Naive thymus-derived CD8-positive, alpha-beta T cell (primary cell): ENCODE data around the gene ABCB1. TPM values are rescaled to one million over a fixed set of nuclear protein-coding genes. Genes with fewer than 3 reads are reported as not detected.
A peak's percentile ranks its signal among the peaks of the same experiment; 100 is the strongest.

ENCODE experiments used
- ATAC-seq, 2 donors: fragments of 150-1000 bp; cut with Tn5 transposase in 1 of 2; sonication (Bioruptor Pico), chemical (Tn5 transposase) in 1 of 2; 1 replicate in 1 of 2; 2 replicates in 1 of 2; pipeline ENCODE4 v1.10.0; 2021; ENCODE audit warnings: mild to moderate bottlenecking in 2 of 2, moderate library complexity in 2 of 2
- POLR2A ChIA-PET: fragments of 350-600 bp; sonication (Branson Sonifier 250); formaldehyde crosslinking; loops from one replicate; lab custom pipeline; 2021; ENCODE audit warnings: antibody characterized with exemption; lab: Charles Lee
- DNase-seq, 10 donors: peaks; one replicate each; pipeline versions ENCODE4 v3.0.0 to v3.0.0-alpha.2; 2020 to 2022
- H3K27ac Mint-ChIP-seq, 10 donors: one replicate each; pipeline ENCODE4 v1.8.0; 2020 to 2022; ENCODE audit warnings: mild to moderate bottlenecking in 10 of 10, mixed read lengths in 10 of 10, moderate library complexity in 4 of 10, inconsistent platforms in 1 of 10
- H3K27me3 Mint-ChIP-seq, 5 donors: one replicate each; pipeline ENCODE4 v1.8.0; 2021 to 2022; ENCODE audit warnings: mixed read lengths in 5 of 5
- H3K36me3 Mint-ChIP-seq, 3 donors: one replicate each; pipeline ENCODE4 v1.8.0; 2020 to 2022; ENCODE audit warnings: mixed read lengths in 3 of 3, mild to moderate bottlenecking in 2 of 3, inconsistent platforms in 1 of 3
- H3K4me1 Mint-ChIP-seq, 4 donors: one replicate each; pipeline ENCODE4 v1.8.0; 2021 to 2022; ENCODE audit warnings: mixed read lengths in 4 of 4
- H3K4me3 Mint-ChIP-seq, 10 donors: one replicate each; pipeline ENCODE4 v1.8.0; 2020 to 2022; ENCODE audit warnings: mild to moderate bottlenecking in 10 of 10, mixed read lengths in 10 of 10, moderate library complexity in 6 of 10, inconsistent platforms in 1 of 10
- H3K9me3 Mint-ChIP-seq, 9 donors: one replicate each; pipeline ENCODE4 v1.8.0; 2020 to 2022; ENCODE audit warnings: mixed read lengths in 9 of 9, mild to moderate bottlenecking in 3 of 9, inconsistent platforms in 1 of 9, moderate library complexity in 1 of 9
- polyA plus RNA-seq, 3 donors: library from polyadenylated mRNA; unstranded; fragments of 300-500 nt; fragmentation: Illumina TruSeq; gene quantifications; one replicate each; pipeline ENCODE4 v1.2.3, GENCODE V29; 2021
- total RNA-seq, 8 experiments: library from RNA in 2 of 8; stranded (reverse) in 2 of 8; gene quantifications; one replicate each; pipeline ENCODE4 v1.2.3 and lab custom pipeline; 2021 to 2026

ABCB1 gene
- total and polyA plus RNA-seq, 5 experiments from 2014 or later: 25.3 to 58.7 (median 34.7) TPM

DNA sequence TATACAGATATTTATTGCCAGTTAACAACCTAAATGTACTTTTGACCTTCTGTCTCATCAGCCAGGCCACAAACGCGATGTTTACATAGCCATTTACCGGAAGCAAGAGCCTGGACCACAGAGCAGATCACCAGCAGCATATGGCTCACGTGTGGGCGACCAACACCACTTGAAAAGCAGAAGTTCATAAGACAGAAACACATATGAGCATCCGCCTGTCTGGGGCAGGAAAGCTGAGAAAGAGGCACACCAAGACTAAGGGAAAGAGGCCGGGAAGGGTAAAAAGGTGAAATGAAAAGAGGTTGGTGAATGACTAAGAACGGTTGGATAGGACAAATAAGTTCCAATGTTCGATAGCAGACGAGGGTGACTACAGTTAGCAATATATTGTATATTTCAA, 1.3 kb downstream of the ABCB1 start:
- peak overlapping the region; percentile 79 to 96 (median 85) for H3K4me3 Mint-ChIP-seq
- peak; percentile 7 to 70 (median 50) for DNase-seq
- peaks cover 12 to 54% (median 35%) of the 10 kb centered on the region in 4 donors for H3K4me1 Mint-ChIP-seq
- peak; percentile 62 to 67 for ATAC-seq
- peak overlapping the region; percentile 45 to 88 (median 74) for H3K27ac Mint-ChIP-seq
- POLR2A ChIA-PET: interaction anchor here (0.6 to 4.8 kb wide), 5 partner anchors 10 to 539 kb away, joined by 3 to 30 read pairs (median 4); partner anchors contain the start of gene RUNDC3B
- H3K9me3 Mint-ChIP-seq: no peaks in the 10 kb centered on the region
- peaks cover 0 to 8% (median 0%) of the 10 kb centered on the region in 3 donors for H3K36me3 Mint-ChIP-seq
- H3K27me3 Mint-ChIP-seq: peaks cover 0 to 13% (median 0%) of the 10 kb centered on the region in 5 donors

DNA sequence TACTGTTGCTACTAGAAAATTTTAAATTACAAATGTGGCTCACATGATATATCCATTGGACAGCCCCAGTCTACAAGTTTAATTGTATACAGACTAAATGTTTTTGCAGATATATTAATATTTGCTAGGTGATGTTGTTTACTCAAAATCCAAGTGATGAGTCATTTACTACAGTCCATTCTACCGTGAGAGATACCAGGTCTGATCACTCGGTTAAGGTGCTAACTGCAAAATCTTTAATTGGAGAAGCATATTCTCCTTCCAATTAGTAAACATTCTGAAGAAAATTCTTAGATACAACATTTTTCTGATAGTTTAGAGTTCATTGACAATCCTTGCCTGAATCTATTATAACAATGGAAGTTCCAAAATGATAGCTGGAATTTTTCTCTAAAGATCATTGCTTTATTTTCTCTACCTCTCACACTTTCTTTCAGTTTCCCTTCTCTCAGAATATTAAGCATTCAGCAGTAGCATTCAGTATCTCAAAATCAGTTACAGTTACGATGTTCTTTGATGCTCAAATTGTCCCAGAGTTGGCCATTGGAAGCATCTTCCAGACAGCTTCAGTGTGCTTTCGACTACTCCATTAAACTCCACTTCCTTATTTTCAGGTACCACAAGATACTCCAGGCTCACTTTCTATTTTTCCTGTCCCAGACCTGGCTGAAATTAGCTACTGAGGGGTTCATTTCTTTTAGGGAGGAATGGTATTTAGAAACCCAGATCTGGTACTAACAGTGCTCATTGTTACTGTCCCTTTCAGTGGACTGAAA, 2.3 kb downstream of the ABCB1 start:
- DNase-seq (peak in 1 of 10 donors; percentile 13), ATAC-seq (no peak)
- POLR2A ChIA-PET: interaction anchor here (3.5 to 4.8 kb wide), 2 partner anchors 9 to 30 kb away, joined by 19 to 30 read pairs; partner anchors contain the start of gene RUNDC3B
- Mint-ChIP-seq H3K27me3 (peaks cover 0 to 9% (median 0%) of the 10 kb centered on the region in 5 donors), H3K27ac (peak overlapping the region in 9 of 10 donors; percentile 63 to 92 (median 80)), H3K4me1 (peaks cover 12 to 54% (median 35%) of the 10 kb centered on the region in 4 donors), H3K4me3 (peak overlapping the region; percentile 68 to 88 (median 84)), H3K9me3 (no peaks in the 10 kb centered on the region), H3K36me3 (peaks cover 0 to 8% (median 0%) of the 10 kb centered on the region in 3 donors)

DNA sequence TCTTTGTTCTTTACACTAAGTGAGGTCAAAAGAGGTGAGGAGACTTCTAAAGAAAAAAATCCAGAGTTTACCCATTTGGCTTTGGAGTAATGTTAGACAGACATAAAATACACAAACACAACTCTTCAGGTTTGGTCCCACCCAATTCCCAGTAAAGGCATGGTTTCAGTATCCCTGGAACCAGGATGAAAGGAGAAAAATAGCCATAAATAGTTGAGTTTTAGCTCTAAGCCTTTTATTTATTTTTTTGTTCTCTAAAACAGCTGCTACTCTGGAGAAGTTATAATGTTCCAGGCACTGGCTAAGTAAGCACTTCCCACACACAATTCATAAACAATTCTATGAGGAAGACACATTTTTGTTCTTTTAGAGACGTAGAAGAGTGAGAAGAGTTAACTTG, 4.0 kb downstream of the ABCB1 start:
- no peak for ATAC-seq
- no peak for DNase-seq
- peak overlapping the region in 3 of 10 donors; percentile 0 to 11 (median 3) for H3K4me3 Mint-ChIP-seq
- POLR2A ChIA-PET: no interaction called here
- H3K36me3 Mint-ChIP-seq: peaks cover 0 to 8% (median 0%) of the 10 kb centered on the region in 3 donors
- no peaks in the 10 kb centered on the region for H3K9me3 Mint-ChIP-seq
- H3K4me1 Mint-ChIP-seq: peaks cover 12 to 53% (median 34%) of the 10 kb centered on the region in 4 donors
- H3K27ac Mint-ChIP-seq: peak overlapping the region in 7 of 10 donors; percentile 4 to 39 (median 12)
- H3K27me3 Mint-ChIP-seq: peaks cover 0 to 5% (median 0%) of the 10 kb centered on the region in 5 donors

DNA sequence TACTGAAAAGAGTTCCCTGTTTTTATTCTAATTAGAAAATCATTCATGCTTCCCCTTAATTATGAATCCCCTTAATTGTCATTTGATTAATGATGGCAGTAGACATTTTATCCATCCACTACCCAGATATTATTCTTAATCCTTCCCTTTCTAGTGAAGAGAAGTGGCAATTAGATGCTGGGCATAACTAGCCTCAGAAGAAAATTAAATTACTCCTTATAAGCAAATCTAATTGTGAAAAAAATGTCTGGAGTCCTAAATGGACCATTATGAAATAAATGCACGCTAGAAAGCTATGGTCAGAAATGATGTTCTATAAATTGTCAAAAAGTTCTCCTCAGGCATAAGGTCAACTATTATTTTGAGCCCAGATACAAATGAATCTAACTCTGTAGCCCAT, 4.5 kb downstream of the ABCB1 start:
- Mint-ChIP-seq H3K4me1 (peaks cover 12 to 48% (median 34%) of the 10 kb centered on the region in 4 donors), H3K9me3 (no peaks in the 10 kb centered on the region), H3K27me3 (peaks cover 0 to 5% (median 0%) of the 10 kb centered on the region in 5 donors), H3K36me3 (peaks cover 0 to 8% (median 0%) of the 10 kb centered on the region in 3 donors), H3K4me3 (no peak overlapping the region), H3K27ac (peak overlapping the region in 5 of 10 donors; percentile 4 to 61 (median 32))
- ATAC-seq: no peak
- POLR2A ChIA-PET: no interaction called here
- no peak for DNase-seq

DNA sequence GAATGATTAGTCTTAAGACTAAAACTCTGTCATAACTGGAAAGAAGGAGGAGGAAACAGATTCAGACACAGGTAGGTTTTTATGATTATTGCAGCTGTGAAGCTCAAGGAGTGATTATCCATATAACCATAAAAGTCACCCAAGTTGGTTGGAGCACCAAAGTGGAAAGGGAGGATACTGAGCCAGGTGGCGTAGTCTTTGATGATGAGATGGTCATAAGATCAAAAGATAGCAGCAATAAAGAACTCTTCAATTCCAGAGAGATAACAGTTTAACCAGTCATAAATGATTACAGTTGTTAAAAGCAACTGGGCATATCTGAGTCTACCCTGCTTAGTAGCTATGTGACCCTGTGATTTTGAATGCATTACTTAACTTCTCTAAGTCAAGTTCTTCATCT, 8.4 kb downstream of the ABCB1 start:
- H3K27ac Mint-ChIP-seq: peak overlapping the region in 1 of 10 donors; percentile 13
- no peaks in the 10 kb centered on the region for H3K27me3 Mint-ChIP-seq
- H3K36me3 Mint-ChIP-seq: peaks cover 0 to 13% (median 0%) of the 10 kb centered on the region in 3 donors
- POLR2A ChIA-PET: no interaction called here
- ATAC-seq: no peak
- H3K4me3 Mint-ChIP-seq: no peak overlapping the region
- H3K9me3 Mint-ChIP-seq: no peaks in the 10 kb centered on the region
- DNase-seq: no peak
- H3K4me1 Mint-ChIP-seq: peaks cover 4 to 24% (median 20%) of the 10 kb centered on the region in 4 donors

DNA sequence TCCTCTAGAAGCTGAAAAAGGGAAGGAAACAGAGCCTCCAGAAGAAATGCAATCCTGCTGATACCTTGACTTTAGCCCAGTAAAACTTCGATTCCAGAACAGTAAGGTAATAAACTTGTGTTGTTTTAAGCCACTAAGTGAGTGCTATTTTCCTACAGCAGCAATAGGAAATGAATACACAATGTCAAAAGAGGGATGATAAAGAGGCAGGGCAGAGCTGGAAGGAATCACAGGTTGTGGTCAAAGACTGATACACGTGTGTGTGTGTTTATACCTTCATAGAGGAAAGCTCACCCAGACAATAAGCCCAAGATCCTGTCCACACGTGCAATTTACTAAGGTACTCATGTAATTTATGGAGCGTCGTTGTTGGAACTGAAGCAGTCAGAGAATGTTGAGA, 9.5 kb downstream of the ABCB1 start:
- H3K27me3 Mint-ChIP-seq: no peaks in the 10 kb centered on the region
- H3K27ac Mint-ChIP-seq: no peak overlapping the region
- H3K4me1 Mint-ChIP-seq: peaks cover 6 to 23% (median 19%) of the 10 kb centered on the region in 4 donors
- H3K4me3 Mint-ChIP-seq: no peak overlapping the region
- POLR2A ChIA-PET: interaction anchor here (4.2 kb wide), 1 partner anchor 9 kb away, joined by 19 read pairs; the partner anchor contains the start of gene ABCB1
- DNase-seq (no peak), ATAC-seq (no peak)
- peaks cover 0 to 13% (median 0%) of the 10 kb centered on the region in 3 donors for H3K36me3 Mint-ChIP-seq
- no peaks in the 10 kb centered on the region for H3K9me3 Mint-ChIP-seq

DNA sequence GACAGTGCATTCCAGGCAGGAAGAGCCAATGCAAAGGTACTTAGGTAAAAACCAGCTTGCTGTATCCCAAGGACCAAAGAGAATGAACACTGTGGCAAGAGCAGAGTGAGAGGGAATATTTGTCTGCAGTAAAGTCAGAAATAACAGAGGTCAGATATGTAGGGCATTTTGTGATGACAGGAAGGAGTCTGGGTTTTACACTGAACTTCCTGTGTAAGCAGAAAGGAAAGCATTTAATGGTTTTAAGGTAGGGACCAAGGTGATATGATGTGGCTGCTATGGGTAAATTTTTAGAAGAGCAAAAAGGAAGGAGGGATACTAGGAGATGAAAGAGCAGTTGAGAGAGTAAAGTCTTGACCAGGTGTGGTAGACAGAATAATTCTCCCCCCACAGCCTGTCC, 10.1 kb downstream of the ABCB1 start:
- Mint-ChIP-seq H3K4me1 (peaks cover 9 to 24% (median 19%) of the 10 kb centered on the region in 4 donors), H3K27ac (no peak overlapping the region), H3K36me3 (peaks cover 0 to 15% (median 1%) of the 10 kb centered on the region in 3 donors), H3K9me3 (no peaks in the 10 kb centered on the region), H3K27me3 (no peaks in the 10 kb centered on the region), H3K4me3 (no peak overlapping the region)
- ATAC-seq: peak; percentile 47 to 69
- DNase-seq: no peak
- POLR2A ChIA-PET: interaction anchor here (4.2 kb wide), 1 partner anchor 9 kb away, joined by 19 read pairs; the partner anchor contains the start of gene ABCB1

DNA sequence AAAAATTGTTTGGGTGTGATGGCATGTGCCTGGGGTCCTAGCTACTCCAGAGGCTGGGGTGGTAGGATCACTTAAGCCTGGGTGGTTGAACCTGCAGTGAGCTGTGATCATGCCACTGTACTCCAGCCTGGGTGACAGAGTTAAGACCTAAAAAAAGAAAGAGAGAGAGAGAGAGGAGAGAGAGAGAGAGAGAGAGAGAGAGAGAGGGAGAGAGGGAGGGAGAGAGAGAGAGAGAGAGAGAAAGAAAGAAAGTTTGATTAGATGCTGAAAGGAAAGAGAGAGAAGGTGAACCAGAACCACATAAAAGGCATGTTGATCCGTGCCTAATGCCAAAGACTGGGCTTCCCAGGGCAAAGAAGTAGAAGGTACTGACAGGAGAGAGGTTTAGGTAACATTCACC, 11.1 kb downstream of the ABCB1 start:
- peaks cover 7 to 17% (median 11%) of the 10 kb centered on the region in 3 donors for H3K36me3 Mint-ChIP-seq

DNA sequence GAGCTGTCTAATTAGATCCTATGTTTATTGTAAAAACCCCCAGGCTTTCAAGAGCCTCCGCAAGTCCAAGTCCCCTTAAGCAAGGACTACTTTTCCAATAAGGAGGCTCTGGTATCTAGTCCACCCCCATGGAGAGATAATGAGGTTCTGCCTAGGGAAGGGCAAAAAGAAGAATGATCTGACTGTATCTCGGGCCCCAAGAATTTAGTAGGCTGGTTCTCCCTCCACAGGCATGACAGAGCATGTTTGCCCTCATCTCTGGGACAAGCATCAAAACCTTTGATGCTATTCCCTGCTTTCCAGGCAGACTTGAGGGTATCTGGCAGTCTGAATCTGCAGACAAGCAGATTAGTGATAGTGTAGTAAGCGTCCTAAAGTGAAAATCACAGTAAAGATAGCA, 19.0 kb downstream of the ABCB1 start:
- H3K9me3 Mint-ChIP-seq: no peaks in the 10 kb centered on the region
- no peak overlapping the region for H3K4me3 Mint-ChIP-seq
- peaks cover 8 to 12% (median 10%) of the 10 kb centered on the region in 4 donors for H3K4me1 Mint-ChIP-seq
- no peak overlapping the region for H3K27ac Mint-ChIP-seq
- H3K36me3 Mint-ChIP-seq: peaks cover 24 to 69% (median 57%) of the 10 kb centered on the region in 3 donors
- ATAC-seq: no peak
- DNase-seq: no peak
- POLR2A ChIA-PET: no interaction called here
- H3K27me3 Mint-ChIP-seq: no peaks in the 10 kb centered on the region

More for the DNA sequence above, 11.1 kb downstream of the ABCB1 start:
- Mint-ChIP-seq H3K27ac (no peak overlapping the region), H3K27me3 (no peaks in the 10 kb centered on the region), H3K9me3 (no peaks in the 10 kb centered on the region), H3K4me3 (no peak overlapping the region), H3K4me1 (peaks cover 8 to 21% (median 15%) of the 10 kb centered on the region in 4 donors)
- POLR2A ChIA-PET: interaction anchor here (4.2 kb wide), 1 partner anchor 10 kb away, joined by 19 read pairs; the partner anchor contains the start of gene ABCB1
- no peak for ATAC-seq
- DNase-seq: no peak

DNA sequence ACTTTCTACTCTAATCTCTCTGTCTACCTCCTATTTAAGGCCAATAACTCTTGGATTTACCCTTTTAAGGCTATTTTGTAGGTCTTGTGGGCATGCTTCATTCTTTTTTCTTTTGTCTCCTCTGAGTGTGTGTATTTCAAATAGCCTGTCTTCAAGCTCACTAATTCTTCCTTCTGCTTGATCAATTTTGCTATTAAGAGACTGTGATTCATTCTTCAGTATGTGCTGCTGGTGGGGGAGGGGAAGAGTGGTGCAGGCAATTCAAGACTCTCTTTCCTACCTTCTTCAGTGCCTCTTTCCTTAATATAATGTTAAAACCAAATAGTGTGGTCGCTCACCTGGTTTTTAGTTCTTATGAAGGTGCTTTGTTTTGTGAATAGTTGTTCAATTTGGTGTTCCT, 20.0 kb downstream of the ABCB1 start:
- POLR2A ChIA-PET: no interaction called here
- H3K9me3 Mint-ChIP-seq: no peaks in the 10 kb centered on the region
- no peaks in the 10 kb centered on the region for H3K27me3 Mint-ChIP-seq
- ATAC-seq: no peak
- no peak overlapping the region for H3K4me3 Mint-ChIP-seq
- peaks cover 24 to 68% (median 56%) of the 10 kb centered on the region in 3 donors for H3K36me3 Mint-ChIP-seq
- peaks cover 0 to 4% (median 2%) of the 10 kb centered on the region in 4 donors for H3K4me1 Mint-ChIP-seq
- DNase-seq: no peak
- H3K27ac Mint-ChIP-seq: peak overlapping the region in 1 of 10 donors; percentile 57

DNA sequence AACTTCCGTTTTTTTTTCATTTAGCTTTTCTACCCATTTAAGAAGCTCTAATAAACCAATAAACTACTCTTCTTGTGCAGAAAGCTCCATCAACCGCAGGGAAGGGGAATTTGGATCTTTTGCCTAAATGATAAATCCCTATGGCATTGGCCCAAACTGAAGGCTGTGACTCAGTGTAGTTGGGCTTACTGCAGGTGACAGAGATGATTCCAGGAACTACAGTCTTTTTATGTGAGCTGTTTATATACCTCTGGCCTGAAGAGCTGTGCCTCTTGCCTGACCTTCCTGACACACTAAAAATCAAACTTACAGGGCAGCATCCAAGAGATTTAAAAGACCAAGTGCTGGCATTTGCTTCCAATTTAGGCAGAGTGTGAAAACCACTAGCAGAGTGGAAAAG, 25.2 kb downstream of the ABCB1 start:
- Mint-ChIP-seq H3K27me3 (no peaks in the 10 kb centered on the region), H3K4me3 (no peak overlapping the region), H3K36me3 (peaks cover 12 to 45% (median 40%) of the 10 kb centered on the region in 3 donors), H3K27ac (peak overlapping the region in 1 of 10 donors; percentile 0), H3K9me3 (no peaks in the 10 kb centered on the region), H3K4me1 (peaks cover 5 to 23% (median 16%) of the 10 kb centered on the region in 4 donors)
- POLR2A ChIA-PET: no interaction called here
- ATAC-seq: no peak
- DNase-seq: no peak

DNA sequence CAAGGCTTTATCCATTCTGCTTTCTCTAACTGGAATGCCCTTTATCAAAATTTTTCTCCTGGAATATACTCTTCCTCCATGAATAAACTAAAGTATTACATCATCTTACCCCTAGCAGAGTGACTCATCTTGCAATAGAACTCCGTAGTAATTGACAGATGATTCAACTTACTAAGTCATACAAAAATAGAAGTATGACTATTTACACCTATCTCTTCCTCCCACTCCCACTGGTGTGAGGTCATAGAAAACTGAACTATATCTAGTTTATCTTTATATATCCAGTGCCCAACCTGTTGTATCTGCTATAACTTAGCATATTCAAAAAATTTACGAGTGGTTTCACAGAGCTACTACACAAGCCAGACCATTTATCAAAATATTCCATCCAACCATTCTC, 26.1 kb downstream of the ABCB1 start:
- DNase-seq (no peak), ATAC-seq (no peak)
- POLR2A ChIA-PET: interaction anchor here (1.2 kb wide), 1 partner anchor 26 kb away, joined by 4 read pairs; the partner anchor contains the start of gene ABCB1
- H3K27ac Mint-ChIP-seq: peak overlapping the region in 1 of 10 donors; percentile 37
- no peaks in the 10 kb centered on the region for H3K27me3 Mint-ChIP-seq
- peaks cover 5 to 23% (median 15%) of the 10 kb centered on the region in 4 donors for H3K4me1 Mint-ChIP-seq
- H3K36me3 Mint-ChIP-seq: peaks cover 7 to 36% (median 32%) of the 10 kb centered on the region in 3 donors
- no peak overlapping the region for H3K4me3 Mint-ChIP-seq
- H3K9me3 Mint-ChIP-seq: no peaks in the 10 kb centered on the region
